CD4-positive, alpha-beta memory T cell (primary cell): ENCODE data around the gene IL20RA. TPM values are rescaled to one million over a fixed set of nuclear protein-coding genes. Genes with fewer than 3 reads are reported as not detected.

ENCODE experiments used
- CTCF ChIA-PET: fragments of 350-600 bp; sonication (Branson Sonifier 250); formaldehyde crosslinking; loops from one replicate; lab custom pipeline; 2021; ENCODE audit warnings: inconsistent platforms; ENCODE audit not compliant: partially characterized antibody; lab: Charles Lee
- POLR2A ChIA-PET: fragments of 350-600 bp; sonication (Branson Sonifier 250); formaldehyde crosslinking; loops from one replicate; lab custom pipeline; 2021; ENCODE audit not compliant: partially characterized antibody; lab: Charles Lee
- DNase-seq, 5 donors: peaks; one replicate each; pipeline versions ENCODE4 v3.0.0 to v3.0.0-alpha.2; 2020 to 2022; ENCODE audit warnings: mixed read lengths in 1 of 5
- H3K27ac ChIP-seq: one replicate; pipeline ENCODE4 v1.7.0; 2013; ENCODE audit warnings: low read depth, low read length
- H3K27me3 ChIP-seq: 2 replicates; pipeline ENCODE4 v1.7.0; 2013; ENCODE audit warnings: mild to moderate bottlenecking, low read length, moderate library complexity; ENCODE audit not compliant: insufficient read depth
- H3K36me3 ChIP-seq: 2 replicates; pipeline ENCODE4 v1.7.0; 2013; ENCODE audit warnings: mild to moderate bottlenecking, low read length, moderate library complexity; ENCODE audit not compliant: insufficient read depth
- H3K4me1 ChIP-seq: 2 replicates; pipeline ENCODE4 v1.7.0; 2013; ENCODE audit warnings: mild to moderate bottlenecking, low read length, moderate library complexity; ENCODE audit not compliant: insufficient read depth
- H3K4me3 ChIP-seq, 2 donors: one replicate each; pipeline ENCODE4 v1.7.0; 2013; ENCODE audit warnings: low read length in 2 of 2, mild to moderate bottlenecking in 1 of 2
- H3K9me3 ChIP-seq, 2 donors: one replicate each; pipeline ENCODE4 v1.7.0; 2013; ENCODE audit warnings: low read length in 2 of 2, control low read depth in 1 of 2; ENCODE audit not compliant: control insufficient read depth in 1 of 2
- H3K27ac Mint-ChIP-seq, 7 donors: one replicate each; pipeline ENCODE4 v1.8.0; 2020 to 2021; ENCODE audit warnings: mixed read lengths in 7 of 7, mild to moderate bottlenecking in 6 of 7, inconsistent platforms in 3 of 7, moderate library complexity in 3 of 7
- H3K27me3 Mint-ChIP-seq, 2 donors: one replicate each; pipeline ENCODE4 v1.8.0; 2020 to 2021; ENCODE audit warnings: mixed read lengths in 2 of 2
- H3K36me3 Mint-ChIP-seq, 2 donors: one replicate each; pipeline ENCODE4 v1.8.0; 2020 to 2021; ENCODE audit warnings: mixed read lengths in 2 of 2, inconsistent platforms in 1 of 2, mild to moderate bottlenecking in 1 of 2
- H3K4me1 Mint-ChIP-seq, 4 donors: one replicate each; pipeline ENCODE4 v1.8.0; 2020 to 2021; ENCODE audit warnings: mixed read lengths in 4 of 4, mild to moderate bottlenecking in 1 of 4
- H3K4me3 Mint-ChIP-seq, 8 donors: one replicate each; pipeline ENCODE4 v1.8.0; 2020 to 2021; ENCODE audit warnings: mixed read lengths in 8 of 8, mild to moderate bottlenecking in 7 of 8, moderate library complexity in 6 of 8, inconsistent platforms in 3 of 8
- H3K9me3 Mint-ChIP-seq, 8 donors: one replicate each; pipeline ENCODE4 v1.8.0; 2020 to 2021; ENCODE audit warnings: mixed read lengths in 8 of 8, mild to moderate bottlenecking in 5 of 8, inconsistent platforms in 3 of 8, moderate library complexity in 1 of 8
- intact Hi-C: fragments of 100-400 bp; cut with micrococcal nuclease; formaldehyde crosslinking; loops from one replicate; pipeline ENCODE4 v1.15.1; 2023
- polyA plus RNA-seq, 2 donors: library from polyadenylated mRNA; unstranded; fragments of 300-500 nt; fragmentation: Illumina TruSeq; gene quantifications; one replicate each; pipeline ENCODE4 v1.2.3, GENCODE V29; 2021
- total RNA-seq, 2 experiments: library from RNA; stranded (reverse); gene quantifications; one replicate each; pipeline ENCODE4 v1.2.3, GENCODE V29; 2021

IL20RA gene
- total and polyA plus RNA-seq, 4 experiments from 2014 or later, result not detected

- H3K4me1 Mint-ChIP-seq, result peaks cover 4 to 10% (median 5%) of the 10 kb centered on the region in 4 donors
Observed at GRCh38 chr6:137045222-137045789, 541 bp upstream of the IL20RA start.

GRCh38 chr6:137043710-137044365, 927 bp downstream of the IL20RA start:
- CTCF ChIA-PET, result interaction anchor here (0.8 kb wide), 1 partner anchor 221 kb away, joined by 3 read pairs; no protein-coding TSS in a partner anchor
- DNase-seq, result peak in 4 of 5 donors; percentile 3 to 24 (median 7)
- no peak overlapping the region for H3K27ac ChIP-seq

More at GRCh38 chr6:137045222-137045789, 541 bp upstream of the IL20RA start:
- ChIA-PET POLR2A (no interaction called here), CTCF (no interaction called here)
- peaks cover 0 to 3% (median 0%) of the 10 kb centered on the region in 8 donors for H3K9me3 Mint-ChIP-seq
- no peak overlapping the region for H3K27ac ChIP-seq
- peaks cover 45 to 62% of the 10 kb centered on the region in 2 donors for H3K27me3 Mint-ChIP-seq
- no peaks in the 10 kb centered on the region for H3K9me3 ChIP-seq
- H3K36me3 Mint-ChIP-seq, result no peaks in the 10 kb centered on the region
- intact Hi-C loops, result no loop called here
- peak overlapping the region in 1 of 7 donors; percentile 6 for H3K27ac Mint-ChIP-seq
- DNase-seq, result no peak
- H3K4me3 Mint-ChIP-seq, result peak overlapping the region; percentile 65 to 80 (median 74)
- H3K27me3 ChIP-seq, result peaks cover 40% of the 10 kb centered on the region
- H3K4me3 ChIP-seq, result no peak overlapping the region
- no peaks in the 10 kb centered on the region for H3K36me3 ChIP-seq
- peaks cover 4% of the 10 kb centered on the region for H3K4me1 ChIP-seq

GRCh38 chr6:137040393-137040792, 4.4 kb downstream of the IL20RA start:
- H3K9me3 ChIP-seq, result no peaks in the 10 kb centered on the region
- H3K36me3 ChIP-seq, result no peaks in the 10 kb centered on the region
- peaks cover 48 to 61% of the 10 kb centered on the region in 2 donors for H3K27me3 Mint-ChIP-seq
- CTCF ChIA-PET, result no interaction called here
- POLR2A ChIA-PET, result no interaction called here
- H3K27me3 ChIP-seq, result peaks cover 51% of the 10 kb centered on the region
- DNase-seq, result no peak
- no peak overlapping the region for H3K4me3 Mint-ChIP-seq
- H3K4me1 ChIP-seq, result peaks cover 4% of the 10 kb centered on the region
- H3K27ac ChIP-seq, result no peak overlapping the region
- no peak overlapping the region for H3K4me3 ChIP-seq
- intact Hi-C loops, result no loop called here
- peaks cover 0 to 3% (median 0%) of the 10 kb centered on the region in 8 donors for H3K9me3 Mint-ChIP-seq
- H3K27ac Mint-ChIP-seq, result no peak overlapping the region
- H3K4me1 Mint-ChIP-seq, result peaks cover 4 to 16% (median 5%) of the 10 kb centered on the region in 4 donors
- H3K36me3 Mint-ChIP-seq, result no peaks in the 10 kb centered on the region

More at GRCh38 chr6:137043710-137044365, 927 bp downstream of the IL20RA start:
- Histone ChIP-seq H3K4me1 (peaks cover 4% of the 10 kb centered on the region), H3K36me3 (no peaks in the 10 kb centered on the region), H3K27me3 (peaks cover 40% of the 10 kb centered on the region), H3K9me3 (no peaks in the 10 kb centered on the region), H3K4me3 (peak overlapping the region in 1 of 2 donors; percentile 47)
- H3K27ac Mint-ChIP-seq, result peak overlapping the region in 2 of 7 donors; percentile 4 to 9
- H3K4me1 Mint-ChIP-seq, result peaks cover 4 to 10% (median 5%) of the 10 kb centered on the region in 4 donors
- peaks cover 50 to 66% of the 10 kb centered on the region in 2 donors for H3K27me3 Mint-ChIP-seq
- POLR2A ChIA-PET, result no interaction called here
- peak overlapping the region; percentile 79 to 89 (median 84) for H3K4me3 Mint-ChIP-seq
- peaks cover 0 to 3% (median 0%) of the 10 kb centered on the region in 8 donors for H3K9me3 Mint-ChIP-seq
- H3K36me3 Mint-ChIP-seq, result no peaks in the 10 kb centered on the region
- intact Hi-C loops, result no loop called here

GRCh38 chr6:137039010-137039409, 5.8 kb downstream of the IL20RA start:
- Histone ChIP-seq H3K9me3 (no peaks in the 10 kb centered on the region), H3K27me3 (peaks cover 42% of the 10 kb centered on the region), H3K4me1 (peaks cover 9% of the 10 kb centered on the region), H3K4me3 (no peak overlapping the region), H3K27ac (no peak overlapping the region), H3K36me3 (no peaks in the 10 kb centered on the region)
- Mint-ChIP-seq H3K36me3 (no peaks in the 10 kb centered on the region), H3K9me3 (peaks cover 0 to 4% (median 0%) of the 10 kb centered on the region in 8 donors), H3K27me3 (peaks cover 44 to 57% of the 10 kb centered on the region in 2 donors), H3K4me1 (peaks cover 3 to 16% (median 4%) of the 10 kb centered on the region in 4 donors), H3K27ac (no peak overlapping the region), H3K4me3 (no peak overlapping the region)
- ChIA-PET POLR2A (no interaction called here), CTCF (no interaction called here)
- intact Hi-C loops, result no loop called here
- no peak for DNase-seq

- H3K36me3 Mint-ChIP-seq, result no peaks in the 10 kb centered on the region
- intact Hi-C loops, result no loop called here
- Histone ChIP-seq H3K27ac (no peak overlapping the region), H3K4me1 (peaks cover 17% of the 10 kb centered on the region), H3K4me3 (no peak overlapping the region), H3K27me3 (peaks cover 25% of the 10 kb centered on the region), H3K36me3 (no peaks in the 10 kb centered on the region), H3K9me3 (no peaks in the 10 kb centered on the region)
- peaks cover 0 to 4% (median 0%) of the 10 kb centered on the region in 8 donors for H3K9me3 Mint-ChIP-seq
- no peak overlapping the region for H3K4me3 Mint-ChIP-seq
- POLR2A ChIA-PET, result no interaction called here
- CTCF ChIA-PET, result no interaction called here
- H3K27me3 Mint-ChIP-seq, result peaks cover 40 to 48% of the 10 kb centered on the region in 2 donors
- H3K27ac Mint-ChIP-seq, result no peak overlapping the region
- peaks cover 12 to 28% (median 18%) of the 10 kb centered on the region in 4 donors for H3K4me1 Mint-ChIP-seq
- no peak for DNase-seq
Observed at GRCh38 chr6:137036566-137037300, 8.0 kb downstream of the IL20RA start.

GRCh38 chr6:137033828-137034227, 10.9 kb downstream of the IL20RA start:
- peaks cover 17% of the 10 kb centered on the region for H3K4me1 ChIP-seq
- ChIA-PET CTCF (no interaction called here), POLR2A (no interaction called here)
- peak overlapping the region in 3 of 7 donors; percentile 46 to 69 (median 64) for H3K27ac Mint-ChIP-seq
- intact Hi-C loops, result no loop called here
- no peaks in the 10 kb centered on the region for H3K9me3 ChIP-seq
- H3K36me3 Mint-ChIP-seq, result no peaks in the 10 kb centered on the region
- H3K4me3 ChIP-seq, result no peak overlapping the region
- peaks cover 31 to 38% of the 10 kb centered on the region in 2 donors for H3K27me3 Mint-ChIP-seq
- no peak overlapping the region for H3K27ac ChIP-seq
- peaks cover 0 to 6% (median 0%) of the 10 kb centered on the region in 8 donors for H3K9me3 Mint-ChIP-seq
- peak overlapping the region; percentile 17 to 77 (median 55) for H3K4me3 Mint-ChIP-seq
- peaks cover 12 to 28% (median 19%) of the 10 kb centered on the region in 4 donors for H3K4me1 Mint-ChIP-seq
- no peaks in the 10 kb centered on the region for H3K36me3 ChIP-seq
- peak; percentile 72 to 81 (median 75) for DNase-seq
- H3K27me3 ChIP-seq, result peaks cover 19% of the 10 kb centered on the region

GRCh38 chr6:137031122-137031521, 13.6 kb downstream of the IL20RA start:
- Mint-ChIP-seq H3K36me3 (no peaks in the 10 kb centered on the region), H3K9me3 (peaks cover 0 to 6% (median 0%) of the 10 kb centered on the region in 8 donors), H3K4me1 (peaks cover 16 to 29% (median 24%) of the 10 kb centered on the region in 4 donors), H3K4me3 (no peak overlapping the region), H3K27ac (no peak overlapping the region), H3K27me3 (peaks cover 36 to 37% of the 10 kb centered on the region in 2 donors)
- Histone ChIP-seq H3K9me3 (no peaks in the 10 kb centered on the region), H3K27me3 (peaks cover 11% of the 10 kb centered on the region), H3K36me3 (no peaks in the 10 kb centered on the region), H3K27ac (no peak overlapping the region), H3K4me1 (peaks cover 22% of the 10 kb centered on the region), H3K4me3 (no peak overlapping the region)
- no peak for DNase-seq
- CTCF ChIA-PET, result no interaction called here
- POLR2A ChIA-PET, result no interaction called here
- intact Hi-C loops, result no loop called here
